Measurements from ENCODE around the gene RHOBTB3.

DNA sequence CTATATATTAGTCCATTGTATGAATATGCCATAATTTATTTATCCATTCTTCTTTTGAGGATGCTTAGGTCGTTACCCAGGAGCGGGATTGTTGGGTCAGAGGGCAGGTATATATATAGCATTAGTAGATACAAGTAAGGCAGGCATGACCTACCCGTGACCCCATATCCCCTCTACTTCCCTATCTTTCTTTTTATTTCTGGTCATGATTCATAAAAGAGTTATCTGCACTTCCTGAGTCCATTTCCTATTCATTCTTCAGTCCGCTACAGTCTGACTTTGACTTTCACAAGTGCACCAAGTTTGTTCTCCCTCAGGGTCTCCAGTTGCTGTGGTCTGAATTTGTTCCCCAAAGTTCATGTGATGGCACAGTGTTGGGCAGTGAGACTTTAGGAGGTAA lies 6.9 kb downstream of the RHOBTB3 start:
- TF ChIP-seq, protein P1, sequence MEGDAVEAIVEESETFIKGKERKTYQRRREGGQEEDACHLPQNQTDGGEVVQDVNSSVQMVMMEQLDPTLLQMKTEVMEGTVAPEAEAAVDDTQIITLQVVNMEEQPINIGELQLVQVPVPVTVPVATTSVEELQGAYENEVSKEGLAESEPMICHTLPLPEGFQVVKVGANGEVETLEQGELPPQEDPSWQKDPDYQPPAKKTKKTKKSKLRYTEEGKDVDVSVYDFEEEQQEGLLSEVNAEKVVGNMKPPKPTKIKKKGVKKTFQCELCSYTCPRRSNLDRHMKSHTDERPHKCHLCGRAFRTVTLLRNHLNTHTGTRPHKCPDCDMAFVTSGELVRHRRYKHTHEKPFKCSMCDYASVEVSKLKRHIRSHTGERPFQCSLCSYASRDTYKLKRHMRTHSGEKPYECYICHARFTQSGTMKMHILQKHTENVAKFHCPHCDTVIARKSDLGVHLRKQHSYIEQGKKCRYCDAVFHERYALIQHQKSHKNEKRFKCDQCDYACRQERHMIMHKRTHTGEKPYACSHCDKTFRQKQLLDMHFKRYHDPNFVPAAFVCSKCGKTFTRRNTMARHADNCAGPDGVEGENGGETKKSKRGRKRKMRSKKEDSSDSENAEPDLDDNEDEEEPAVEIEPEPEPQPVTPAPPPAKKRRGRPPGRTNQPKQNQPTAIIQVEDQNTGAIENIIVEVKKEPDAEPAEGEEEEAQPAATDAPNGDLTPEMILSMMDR (IDR thresholded peaks at IDR 0.05), result no peak
- TF ChIP-seq POLR2AphosphoS5 (IDR thresholded peaks at IDR 0.05), result no peak
- TF ChIP-seq POLR2A (IDR thresholded peaks at IDR 0.05), result no peak

Measured in stomach (tissue), 4 donors.